IMR-90 (cell line): ENCODE measurements around the gene TJP1. TPM values are rescaled to one million over a fixed set of nuclear protein-coding genes. Genes with fewer than 3 reads are reported as not detected.

Experiments
- ATAC-seq: fragments of 200-7000 bp; cut with Tn5 transposase; 2 replicates; pipeline ENCODE4 v1.9.1; 2020; ENCODE audit warnings: low read depth, mild to moderate bottlenecking, moderate library complexity
- BruUV-seq: library from RNA; stranded (reverse); fragments of 400-500 nt; replicated peaks from 2 replicates; lab custom pipeline; 2021; lab: Mats Ljungman, UMichigan
- CTCF ChIA-PET: fragments of 300-600 bp; formaldehyde crosslinking; extraction: SDS; loops from one replicate; lab custom pipeline; 2021; ENCODE audit warnings: antibody characterized with exemption; lab: Yijun Ruan, JAX
- POLR2A ChIA-PET: fragments of 300-600 bp; sonication (Branson Sonifier 250); formaldehyde crosslinking; loops from one replicate; lab custom pipeline; 2022; ENCODE audit warnings: antibody characterized with exemption; ENCODE audit not compliant: unreplicated experiment; lab: Charles Lee
- DNase-seq: peaks from one replicate; pipeline ENCODE4 v3.0.0; 2013
- H2AFZ ChIP-seq: replicated peaks from 2 replicates; pipeline ENCODE3; 2013; ENCODE audit warnings: low read length, mild to moderate bottlenecking; ENCODE audit not compliant: poor library complexity
- H2AK5ac ChIP-seq: 2 replicates; pipeline ENCODE4 v1.6.1; 2013; ENCODE audit warnings: low read depth, low read length, inconsistent platforms
- H2AK9ac ChIP-seq: replicated peaks from 2 replicates; pipeline ENCODE3; 2013; ENCODE audit warnings: mild to moderate bottlenecking, low read depth, low read length, moderate library complexity; ENCODE audit not compliant: poor library complexity
- H2BK120ac ChIP-seq: 2 replicates; pipeline ENCODE4 v1.6.1; 2013; ENCODE audit warnings: low read depth, low read length, inconsistent platforms
- H2BK15ac ChIP-seq: 3 replicates; pipeline ENCODE4 v1.6.1; 2013; ENCODE audit warnings: low read depth, low read length, inconsistent platforms
- H2BK20ac ChIP-seq: 2 replicates; pipeline ENCODE4 v1.6.1; 2013; ENCODE audit warnings: low read depth, mild to moderate bottlenecking, inconsistent platforms, low read length, moderate library complexity
- H2BK5ac ChIP-seq: 2 replicates; pipeline ENCODE4 v1.6.1; 2013; ENCODE audit warnings: mild to moderate bottlenecking, low read depth, low read length, inconsistent platforms; ENCODE audit not compliant: poor library complexity, severe bottlenecking
- H3K14ac ChIP-seq: replicated peaks from 2 replicates; pipeline ENCODE4 v1.6.1; 2013; ENCODE audit warnings: low read depth, low read length, inconsistent platforms
- H3K18ac ChIP-seq: 2 replicates; pipeline ENCODE4 v1.6.1; 2013; ENCODE audit warnings: low read depth, low read length, control low read depth
- H3K23ac ChIP-seq: 2 replicates; pipeline ENCODE4 v1.6.1; 2013; ENCODE audit warnings: low read depth, low read length, inconsistent platforms
- H3K27ac ChIP-seq: 2 replicates; pipeline ENCODE4 v1.5.1; 2013; ENCODE audit warnings: mild to moderate bottlenecking, control low read depth, low read length; ENCODE audit not compliant: insufficient read depth
- H3K27me3 ChIP-seq: 2 replicates; pipeline ENCODE4 v1.6.1; 2013; ENCODE audit warnings: low read length; ENCODE audit not compliant: control insufficient read depth, insufficient read depth
- H3K36me3 ChIP-seq: 2 replicates; pipeline ENCODE4 v1.6.1; 2013; ENCODE audit warnings: low read length, mixed read lengths; ENCODE audit not compliant: control insufficient read depth, insufficient read depth
- H3K4ac ChIP-seq: 2 replicates; pipeline ENCODE4 v1.6.1; 2013; ENCODE audit warnings: low read depth, low read length, inconsistent platforms
- H3K4me1 ChIP-seq: 2 replicates; pipeline ENCODE4 v1.6.1; 2013; ENCODE audit warnings: low read length, mixed read lengths; ENCODE audit not compliant: control insufficient read depth, insufficient read depth
- H3K4me2 ChIP-seq: 2 replicates; pipeline ENCODE4 v1.6.1; 2013; ENCODE audit warnings: low read depth, mild to moderate bottlenecking, control low read depth, low read length, moderate library complexity
- H3K4me3 ChIP-seq: 2 replicates; pipeline ENCODE4 v1.5.1; 2013; ENCODE audit warnings: low read depth, mild to moderate bottlenecking, control low read depth, low read length, moderate library complexity; ENCODE audit not compliant: insufficient read depth
- H3K56ac ChIP-seq: 2 replicates; pipeline ENCODE4 v1.6.1; 2013; ENCODE audit warnings: low read length, inconsistent platforms; ENCODE audit not compliant: insufficient read depth; ENCODE audit errors: extremely low read depth
- H3K79me1 ChIP-seq, 2 experiments: 2 replicates each; pipeline ENCODE4 v1.6.1; 2013; ENCODE audit warnings: low read length in 2 of 2, inconsistent platforms in 1 of 2, low read depth in 1 of 2
- H3K9ac ChIP-seq: 2 replicates; pipeline ENCODE4 v1.6.1; 2013; ENCODE audit warnings: low read depth, low read length, control low read depth
- H3K9me1 ChIP-seq: 2 replicates; pipeline ENCODE4 v1.6.1; 2013; ENCODE audit warnings: low read length, inconsistent platforms; ENCODE audit not compliant: insufficient read depth
- H3K9me3 ChIP-seq: 2 replicates; pipeline ENCODE4 v1.6.1; 2013; ENCODE audit warnings: low read length; ENCODE audit not compliant: control insufficient read depth, insufficient read depth
- H4K20me1 ChIP-seq: 2 replicates; pipeline ENCODE4 v1.6.1; 2013; ENCODE audit warnings: low read length, inconsistent platforms; ENCODE audit not compliant: insufficient read depth
- H4K5ac ChIP-seq: 2 replicates; pipeline ENCODE4 v1.6.1; 2013; ENCODE audit warnings: mild to moderate bottlenecking, low read depth, low read length, control low read depth
- H4K8ac ChIP-seq, 2 experiments: 2 replicates each; pipeline ENCODE4 v1.6.1; 2013; ENCODE audit warnings: low read depth in 2 of 2, low read length in 2 of 2, control low read depth in 1 of 2, inconsistent platforms in 1 of 2
- H4K91ac ChIP-seq: 2 replicates; pipeline ENCODE4 v1.6.1; 2013; ENCODE audit warnings: low read depth, low read length, inconsistent platforms; ENCODE audit not compliant: insufficient read depth
- FOS ChIP-seq: fragments of 150-350 bp; IDR thresholded peaks from 2 replicates; pipeline ENCODE4 v1.6.1; 2016; ENCODE audit warnings: low read depth, low read length
- POLR2A ChIP-seq: IDR thresholded peaks from 2 replicates; pipeline ENCODE4 v1.6.1; 2012; ENCODE audit warnings: mild to moderate bottlenecking, low read depth, low read length
- RCOR1 ChIP-seq: IDR thresholded peaks from 2 replicates; pipeline ENCODE4 v1.6.1; 2012; ENCODE audit warnings: mild to moderate bottlenecking, low read length, improper control_type of control experiment; ENCODE audit not compliant: insufficient replicate concordance
- WGBS, 2 experiments: methylation state at CpG; one replicate each; pipeline versions ENCODE4 v1.1.5 to v1.1.7; 2013; ENCODE audit warnings: missing lambda C conversion rate in 2 of 2; ENCODE audit not compliant: insufficient read length in 1 of 2; ENCODE audit errors: extremely low coverage in 2 of 2; 5-methylcytosine and 5-hydroxymethylcytosine counted together
- dilution Hi-C: fragments of 300-500 bp; cut with HindIII; formaldehyde crosslinking; loops from one replicate; pipeline ENCODE4 v1.14.3; 2018; ENCODE audit warnings: low sequenced_read_pairs; ENCODE audit not compliant: unreplicated experiment
- in situ Hi-C: fragments of 300-500 bp; cut with MboI; formaldehyde crosslinking; loops from 3 replicates; pipeline ENCODE4 v1.14.3; 2019; ENCODE audit warnings: low sequenced_read_pairs, inconsistent platforms, mixed read lengths
- intact Hi-C: fragments of 100-400 bp; cut with micrococcal nuclease; formaldehyde crosslinking; loops from 2 replicates; pipeline ENCODE4 v1.10.0; 2022
- polyA plus RNA-seq, 3 experiments: library from polyadenylated mRNA; depleted of rRNA; stranded (reverse); fragments of >200 nt; gene quantifications; 2 replicates each; pipeline ENCODE4 v1.2.3, GENCODE V29; 2012; ENCODE audit warnings: low replicate concordance in 1 of 3
- total RNA-seq: library from RNA; depleted of rRNA; stranded (reverse); fragments of >200 nt; gene quantifications from 2 replicates; pipeline ENCODE4 v1.2.3, GENCODE V29; 2012

The TJP1 gene
- total and polyA plus RNA-seq, 2 of the 4 experiments (the other 2 are of a cell fraction), result 42.2 to 43.4 TPM

DNA sequence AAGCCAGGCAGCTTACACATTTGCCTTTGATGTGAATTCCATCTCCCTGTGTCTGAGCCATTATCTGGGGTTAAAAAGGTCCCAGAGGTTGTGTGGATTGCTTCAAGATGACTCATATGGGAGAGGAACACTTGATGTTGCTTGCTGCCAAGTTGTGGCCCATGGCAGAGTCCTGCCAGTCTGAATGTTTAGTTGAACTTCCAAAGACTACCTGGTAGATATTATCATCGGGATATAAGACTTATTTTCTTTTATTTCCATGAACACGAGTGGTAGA is 85.6 kb downstream of the TJP1 start:
- CTCF ChIA-PET, result interaction anchor here (0.6 to 1.8 kb wide), 2 partner anchors 189 to 1447 kb away, joined by 3 to 5 read pairs; no protein-coding TSS in a partner anchor

More for the DNA sequence above, 85.6 kb downstream of the TJP1 start:
- DNase-seq, result peak; percentile 52
- in situ Hi-C loops, result no loop called here
- Histone ChIP-seq H3K4ac (no peak overlapping the region), H3K27ac (no peak overlapping the region), H3K4me1 (peaks cover 4% of the 10 kb centered on the region), H2BK120ac (no peak overlapping the region), H4K91ac (no peak overlapping the region), H2AFZ (no peak overlapping the region), H3K18ac (no peak overlapping the region), H4K20me1 (no peaks in the 10 kb centered on the region; the same call in 1 of the 2 replicates), H2BK20ac (no peak overlapping the region), H2BK5ac (peak overlapping the region; percentile 5), H3K9me3 (no peaks in the 10 kb centered on the region), H2AK5ac (no peak overlapping the region), H3K4me2 (no peak overlapping the region), H3K36me3 (peaks cover 35% of the 10 kb centered on the region), H3K9me1 (no peaks in the 10 kb centered on the region; the same call in 1 of the 2 replicates), H3K9ac (no peak overlapping the region), H4K5ac (no peak overlapping the region), H3K23ac (no peak overlapping the region), H3K27me3 (no peaks in the 10 kb centered on the region), H3K56ac (no peak overlapping the region), H2BK15ac (no peak overlapping the region), H3K4me3 (no peak overlapping the region), H2AK9ac (no peak overlapping the region), H3K79me1 (peaks cover 1 to 6% of the 10 kb centered on the region in 2 experiments; a peak in 3 of 4 replicates), H4K8ac (no peak overlapping the region), H3K14ac (no peak overlapping the region)
- TF ChIP-seq POLR2A, result no peak
- peak; percentile 24; the same call in 1 of the 2 replicates for TF ChIP-seq FOS
- no peak for TF ChIP-seq RCOR1
- no TSS peak for BruUV-seq
- dilution Hi-C loops, result no loop called here
- POLR2A ChIA-PET, result no interaction called here
- no CpG with 5 or more reads among the region's 2 CpGs for WGBS, 2 experiments
- intact Hi-C loops, result no loop called here
- ATAC-seq, result peak; percentile 69
